A549 (cell line): ENCODE data around the gene LPAR6. TPM values are rescaled to one million over a fixed set of nuclear protein-coding genes. Genes with fewer than 3 reads are reported as not detected.
"Not testable (repeated sequence)": the region's sequence is repeated elsewhere in the genome, so short reads cannot be mapped to it uniquely, and the experiment has no call there.

Experiments
- ATAC-seq, 2 experiments: fragments of 200-7000 bp in 1 of 2; fragments of >200 bp in 1 of 2; cut with Nextera tagmentation in 1 of 2; cut with Tn5 transposase in 1 of 2; 3 replicates each; pipeline versions ENCODE4 v1.8.0 to v1.9.1; 2018 to 2020; ENCODE audit warnings: mild to moderate bottlenecking in 1 of 2, moderate library complexity in 1 of 2
- CTCF ChIA-PET: fragments of 300-600 bp; sonication (Branson Sonifier 250); formaldehyde crosslinking; extraction: SDS; loops from one replicate; lab custom pipeline; 2021; ENCODE audit warnings: antibody characterized with exemption, inconsistent platforms; lab: Yijun Ruan, JAX
- POLR2A ChIA-PET: fragments of 350-600 bp; formaldehyde crosslinking; extraction: SDS; loops from one replicate; lab custom pipeline; 2021; ENCODE audit warnings: antibody characterized with exemption, inconsistent platforms; lab: Yijun Ruan, JAX
- DNase-seq, 2 experiments: peaks; one replicate each; pipeline versions ENCODE4 v3.0.0 to v3.0.0-alpha.2; 2011 to 2016; ENCODE audit warnings: low read depth in 1 of 2, low spot score in 1 of 2
- FAIRE-seq: peaks from 2 replicates; lab custom pipeline; 2011; peaks lifted over from hg19 to GRCh38; lab: Jason Lieb, UNC
- H3K27ac ChIP-seq, 2 experiments: fragments of >200 bp; sonication (Bioruptor Twin); formaldehyde crosslinking; 3 replicates each; pipeline ENCODE4 v1.5.1; 2016 to 2017
- H3K4me1 ChIP-seq: fragments of >200 bp; sonication (Bioruptor Twin); formaldehyde crosslinking; 3 replicates; pipeline ENCODE4 v1.6.1; 2016
- H3K4me2 ChIP-seq: fragments of >200 bp; sonication (Bioruptor Twin); formaldehyde crosslinking; 3 replicates; pipeline ENCODE4 v1.6.1; 2016
- H3K4me3 ChIP-seq: fragments of >200 bp; sonication (Bioruptor Twin); formaldehyde crosslinking; 3 replicates; pipeline ENCODE4 v1.5.1; 2016
- H3K9me3 ChIP-seq: fragments of >200 bp; sonication (Bioruptor Twin); formaldehyde crosslinking; 3 replicates; pipeline ENCODE4 v1.6.1; 2016
- ATOH8 ChIP-seq: fragments of 250-450 bp; sonication (Bioruptor Pico); IDR thresholded peaks from 2 replicates; pipeline ENCODE4 v1.5.0; 2020; ENCODE audit warnings: low read depth, mild to moderate bottlenecking, moderate library complexity
- CBX8 ChIP-seq: fragments of 200-600 bp; sonication (generic); IDR thresholded peaks from 2 replicates; pipeline ENCODE4 v1.6.1; 2016
- CEBPB ChIP-seq, 2 experiments: fragments of >200 bp in 1 of 2; sonication (Bioruptor Twin) in 1 of 2; formaldehyde crosslinking in 1 of 2; IDR thresholded peaks; 2 replicates each; pipeline ENCODE4 v1.6.1; 2012 to 2016
- E2F6 ChIP-seq: IDR thresholded peaks from 2 replicates; pipeline ENCODE4 v1.6.1; 2012; ENCODE audit warnings: low read depth, borderline replicate concordance
- EHF ChIP-seq: fragments of 250-450 bp; sonication (Bioruptor Pico); IDR thresholded peaks from 2 replicates; pipeline ENCODE4 v1.5.0; 2020; ENCODE audit warnings: mild to moderate bottlenecking
- EHMT2 ChIP-seq: fragments of 200-600 bp; sonication (generic); IDR thresholded peaks from 2 replicates; pipeline ENCODE4 v1.6.1; 2016; ENCODE audit warnings: antibody characterized with exemption, low read depth, mild to moderate bottlenecking, moderate library complexity
- FOSB ChIP-seq: fragments of 250-450 bp; sonication (Bioruptor Pico); IDR thresholded peaks from 2 replicates; pipeline ENCODE4 v1.5.0; 2020; ENCODE audit warnings: mild to moderate bottlenecking, moderate library complexity
- FOSL2 ChIP-seq, 2 experiments: fragments of 450-650 bp in 1 of 2; fragments of >200 bp in 1 of 2; sonication (Bioruptor Twin) in 1 of 2; formaldehyde crosslinking; IDR thresholded peaks; 2 replicates each; pipeline versions ENCODE4 v1.5.0 to v1.6.1; 2016 to 2020; ENCODE audit warnings: mild to moderate bottlenecking in 1 of 2, moderate library complexity in 1 of 2
- HDAC2 ChIP-seq: fragments of 200-600 bp; sonication (generic); IDR thresholded peaks from 2 replicates; pipeline ENCODE4 v1.6.1; 2016
- HEYL ChIP-seq: fragments of 250-450 bp; sonication (Bioruptor Pico); IDR thresholded peaks from 2 replicates; pipeline ENCODE4 v1.8.0; 2021; ENCODE audit warnings: mild to moderate bottlenecking, moderate library complexity
- HOXB13 ChIP-seq: fragments of 250-450 bp; sonication (Bioruptor Pico); IDR thresholded peaks from 2 replicates; pipeline ENCODE4 v1.5.0; 2020; ENCODE audit warnings: low read depth, mild to moderate bottlenecking, moderate library complexity
- JUN ChIP-seq, 2 experiments: fragments of >200 bp; sonication (Bioruptor Twin); formaldehyde crosslinking; IDR thresholded peaks; 2 replicates in 1 of 2; 3 replicates in 1 of 2; pipeline ENCODE4 v1.6.1; 2016 to 2017
- KDM5A ChIP-seq: fragments of 200-600 bp; sonication (generic); IDR thresholded peaks from 2 replicates; pipeline ENCODE4 v1.6.1; 2016; ENCODE audit warnings: antibody characterized with exemption, mild to moderate bottlenecking
- MAFK ChIP-seq: fragments of 450-650 bp; IDR thresholded peaks from 2 replicates; pipeline ENCODE4 v1.6.1; 2014; ENCODE audit not compliant: partially characterized antibody
- NPAS2 ChIP-seq: fragments of 250-450 bp; sonication (Bioruptor Pico); IDR thresholded peaks from 2 replicates; pipeline ENCODE4 v1.8.0; 2022; ENCODE audit warnings: mild to moderate bottlenecking, moderate library complexity, borderline replicate concordance
- PBX3 ChIP-seq: IDR thresholded peaks from 2 replicates; pipeline ENCODE4 v1.6.1; 2012
- POLR2A ChIP-seq: IDR thresholded peaks from 2 replicates; pipeline ENCODE4 v1.6.1; 2012; ENCODE audit warnings: mild to moderate bottlenecking, low read length
- RCOR1 ChIP-seq: fragments of 150-350 bp; IDR thresholded peaks from 2 replicates; pipeline ENCODE4 v1.6.1; 2014; ENCODE audit warnings: antibody characterized with exemption, low read length, low read depth
- REST ChIP-seq: fragments of 200-600 bp; sonication (generic); IDR thresholded peaks from 2 replicates; pipeline ENCODE4 v1.6.1; 2016; ENCODE audit warnings: antibody characterized with exemption, mild to moderate bottlenecking, moderate library complexity
- SREBF2 ChIP-seq: fragments of 450-650 bp; IDR thresholded peaks from 2 replicates; pipeline ENCODE4 v1.6.1; 2014; ENCODE audit warnings: mild to moderate bottlenecking, moderate library complexity
- ZFP36 ChIP-seq: fragments of 450-650 bp; IDR thresholded peaks from 2 replicates; pipeline ENCODE4 v1.6.1; 2014; ENCODE audit warnings: borderline replicate concordance; ENCODE audit not compliant: partially characterized antibody
- WGBS: methylation state at CpG from one replicate; pipeline ENCODE4 v1.1.6; 2017; ENCODE audit errors: missing lambda C conversion rate; 5-methylcytosine and 5-hydroxymethylcytosine counted together
- polyA plus RNA-seq, 4 experiments: library from polyadenylated mRNA; depleted of rRNA in 3 of 4; stranded (reverse); fragments of >200 nt; fragmentation: RNase III in 1 of 4; extraction: RNeasy Plus Mini Kit Qiagen cat#74134 plus additional on column Dnase treatment in 1 of 4; gene quantifications; 2 replicates in 3 of 4; 3 replicates in 1 of 4; pipeline ENCODE4 v1.2.3, GENCODE V29; 2011 to 2017
- TF ChIP-seq, protein P1 (sequence below): IDR thresholded peaks from 2 replicates; pipeline ENCODE4 v1.6.1; 2012
- TF ChIP-seq, protein P2 (sequence below): fragments of 250-450 bp; sonication (Bioruptor Pico); IDR thresholded peaks from 2 replicates; pipeline ENCODE4 v1.5.0; 2021; ENCODE audit warnings: mild to moderate bottlenecking, moderate library complexity, borderline replicate concordance

LPAR6 gene
- polyA plus RNA-seq, 2 of the 4 experiments (the other 2 are of a cell fraction), result 2.0 to 6.0 TPM

DNA sequence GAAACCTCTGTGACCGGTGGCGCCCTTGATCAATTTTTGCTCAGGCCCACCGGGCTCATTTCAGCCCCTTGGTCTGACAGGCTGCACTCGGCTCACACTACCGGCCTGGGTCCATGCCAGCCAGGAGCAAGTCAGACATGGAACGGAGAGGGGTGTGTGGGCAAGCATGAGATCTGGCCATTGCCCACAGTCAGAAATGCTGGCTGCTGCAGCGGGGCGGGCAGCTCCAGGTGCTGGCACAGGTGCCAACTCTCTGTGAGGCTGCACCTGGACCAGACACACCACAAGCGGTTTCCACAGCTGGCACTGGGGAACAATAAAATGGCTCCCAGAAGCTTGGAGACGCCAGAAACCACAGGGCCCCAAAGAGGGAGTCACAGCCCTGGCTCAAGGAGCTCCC, 43.6 kb upstream of the LPAR6 start (continued):
- no peak for TF ChIP-seq JUN (IDR thresholded peaks at IDR 0.05)
- TF ChIP-seq PBX3, result no peak
- no peak for TF ChIP-seq EHF (CRISPR knock-in tag)
- TF ChIP-seq, protein P1, sequence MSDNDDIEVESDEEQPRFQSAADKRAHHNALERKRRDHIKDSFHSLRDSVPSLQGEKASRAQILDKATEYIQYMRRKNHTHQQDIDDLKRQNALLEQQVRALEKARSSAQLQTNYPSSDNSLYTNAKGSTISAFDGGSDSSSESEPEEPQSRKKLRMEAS, result no peak
- TF ChIP-seq, all 56 proteins: peak for 0

- POLR2A ChIA-PET, H3K4me2 ChIP-seq, ATAC-seq, H3K4me3 ChIP-seq, FAIRE-seq, CTCF ChIA-PET, DNase-seq, H3K4me1 ChIP-seq, H3K27ac ChIP-seq, H3K9me3 ChIP-seq: not testable (repeated sequence)
These were observed 38.3 kb upstream of the LPAR6 start for GRCh38 chr13:48451196-48451595.

GRCh38 chr13:48449656-48450055, 36.7 kb upstream of the LPAR6 start:
- H3K27ac ChIP-seq, result no peak overlapping the region
- H3K4me1 ChIP-seq, result peaks cover 5% of the 10 kb centered on the region; the same call in 2 of the 3 replicates
- ATAC-seq (no peak), FAIRE-seq (no peak), DNase-seq (no peak)
- ChIA-PET CTCF (no interaction called here), POLR2A (no interaction called here)
- no peak overlapping the region for H3K4me3 ChIP-seq
- H3K9me3 ChIP-seq, result no peaks in the 10 kb centered on the region
- no peak overlapping the region for H3K4me2 ChIP-seq
- TF ChIP-seq CBX8 (no peak), KDM5A (no peak), ATOH8 (CRISPR knock-in tag) (no peak), HEYL (CRISPR knock-in tag) (no peak), MAFK (no peak), HDAC2 (no peak), RCOR1 (no peak), CEBPB (IDR thresholded peaks at IDR 0.05) (no peak), REST (no peak), POLR2A (no peak), E2F6 (no peak), HOXB13 (CRISPR knock-in tag) (no peak), FOSB (CRISPR knock-in tag) (no peak), ZFP36 (no peak), EHMT2 (no peak), SREBF2 (no peak), FOSL2 (IDR thresholded peaks at IDR 0.05) (no peak), FOSL2 (CRISPR knock-in tag; IDR thresholded peaks at IDR 0.05) (no peak), NPAS2 (CRISPR knock-in tag) (no peak)
- TF ChIP-seq, protein P2, sequence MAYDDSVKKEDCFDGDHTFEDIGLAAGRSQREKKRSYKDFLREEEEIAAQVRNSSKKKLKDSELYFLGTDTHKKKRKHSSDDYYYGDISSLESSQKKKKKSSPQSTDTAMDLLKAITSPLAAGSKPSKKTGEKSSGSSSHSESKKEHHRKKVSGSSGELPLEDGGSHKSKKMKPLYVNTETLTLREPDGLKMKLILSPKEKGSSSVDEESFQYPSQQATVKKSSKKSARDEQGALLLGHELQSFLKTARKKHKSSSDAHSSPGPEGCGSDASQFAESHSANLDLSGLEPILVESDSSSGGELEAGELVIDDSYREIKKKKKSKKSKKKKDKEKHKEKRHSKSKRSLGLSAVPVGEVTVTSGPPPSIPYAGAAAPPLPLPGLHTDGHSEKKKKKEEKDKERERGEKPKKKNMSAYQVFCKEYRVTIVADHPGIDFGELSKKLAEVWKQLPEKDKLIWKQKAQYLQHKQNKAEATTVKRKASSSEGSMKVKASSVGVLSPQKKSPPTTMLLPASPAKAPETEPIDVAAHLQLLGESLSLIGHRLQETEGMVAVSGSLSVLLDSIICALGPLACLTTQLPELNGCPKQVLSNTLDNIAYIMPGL (CRISPR knock-in tag), result no peak
- WGBS, result 91% methylated on average over 2 of the region's 2 CpGs
